HG03196 (cell line): Measurements from ENCODE around the gene PLD3.
"Not testable (repeated sequence)": the region's sequence is repeated elsewhere in the genome, so short reads cannot be mapped to it uniquely, and the experiment has no call there.

Source experiments
- ATAC-seq: cut with Tn5 transposase; IDR thresholded peaks from one replicate; pipeline ENCODE4 v1.9.1; 2021; ENCODE audit not compliant: unreplicated experiment

PLD3 gene

GRCh38 chr19:40360708-40361241 is 12.3 kb downstream of the PLD3 start:
- no peak for ATAC-seq

- no peak for ATAC-seq
Measured at GRCh38 chr19:40362160-40362559, 13.7 kb downstream of the PLD3 start.

- ATAC-seq, result no peak
Measured at GRCh38 chr19:40363069-40363468, 14.6 kb downstream of the PLD3 start.

GRCh38 chr19:40365010-40365409 is 16.5 kb downstream of the PLD3 start:
- ATAC-seq, result no peak

GRCh38 chr19:40365613-40366401 is 17.3 kb downstream of the PLD3 start:
- no peak for ATAC-seq

GRCh38 chr19:40366697-40367561 is 18.4 kb downstream of the PLD3 start:
- ATAC-seq, result no peak

- no peak for ATAC-seq
Measured at GRCh38 chr19:40367577-40368434, 19.3 kb downstream of the PLD3 start.

- ATAC-seq, result no peak
Measured at GRCh38 chr19:40369797-40370196, 21.3 kb downstream of the PLD3 start.

GRCh38 chr19:40370253-40370652 is 21.8 kb downstream of the PLD3 start:
- ATAC-seq, result not testable (repeated sequence)

GRCh38 chr19:40370997-40371801 is 22.7 kb downstream of the PLD3 start:
- ATAC-seq, result no peak

- no peak for ATAC-seq
Measured at GRCh38 chr19:40371802-40372122, 23.3 kb downstream of the PLD3 start.

GRCh38 chr19:40374084-40374483 is 25.6 kb downstream of the PLD3 start:
- no peak for ATAC-seq

- ATAC-seq, result no peak
Measured at GRCh38 chr19:40376286-40376862, 27.9 kb downstream of the PLD3 start.

GRCh38 chr19:40377876-40378385 is 29.4 kb downstream of the PLD3 start:
- ATAC-seq, result no peak

GRCh38 chr19:40378509-40378908 is 30.0 kb downstream of the PLD3 start:
- no peak for ATAC-seq

GRCh38 chr19:40379446-40380198 is 31.1 kb downstream of the PLD3 start:
- ATAC-seq, result no peak

GRCh38 chr19:40380199-40381037 is 31.9 kb downstream of the PLD3 start:
- ATAC-seq, result no peak

- no peak for ATAC-seq
Measured at GRCh38 chr19:40381321-40381720, 32.8 kb downstream of the PLD3 start.
